ENCODE data around the gene ZG16B. TPM values are rescaled to one million over a fixed set of nuclear protein-coding genes. Genes with fewer than 3 reads are reported as not detected.

Gene ZG16B
- total RNA-seq, 1 experiment from 2014 or later = not detected

- H3K4me3 Mint-ChIP-seq = peak overlapping the region; percentile 16; the same call in 1 of the 2 replicates
- no peaks in the 10 kb centered on the region for H3K36me3 Mint-ChIP-seq
- POLR2A ChIA-PET = no interaction called here
- TF ChIP-seq ARID4B (CRISPR knock-in tag; IDR thresholded peaks at IDR 0.05; ENCODE audit: borderline replicate concordance) (no peak), ZNF263 (CRISPR knock-in tag; IDR thresholded peaks at IDR 0.05; ENCODE audit: low read depth) (0 out of 2 replicates have a peak, but pooled peaks have one; percentile 42), JAZF1 (CRISPR knock-in tag; IDR thresholded peaks at IDR 0.05) (no peak)
- no peaks in the 10 kb centered on the region for H3K9me3 Mint-ChIP-seq
- peaks cover 36% of the 10 kb centered on the region for H3K27me3 Mint-ChIP-seq (ENCODE audit: low read depth)
- CTCF ChIA-PET = interaction anchor here (0.8 to 2.7 kb wide), 3 partner anchors 12 to 141 kb away, joined by 3 to 18 read pairs (median 8); partner anchors contain the start of gene PRSS41
- H3K4me1 Mint-ChIP-seq = peaks cover 4% of the 10 kb centered on the region
- H3K27ac Mint-ChIP-seq = no peak overlapping the region
- no peak for ATAC-seq
- DNase-seq (ENCODE audit: low spot score) = no peak
Measured at GRCh38 chr16:2786061-2786825, 43.9 kb upstream of the ZG16B start.

GRCh38 chr16:2786826-2787151 lies 43.3 kb upstream of the ZG16B start:
- no peak for DNase-seq (ENCODE audit: low spot score)
- Mint-ChIP-seq H3K36me3 (no peaks in the 10 kb centered on the region), H3K9me3 (no peaks in the 10 kb centered on the region), H3K27ac (no peak overlapping the region), H3K27me3 (ENCODE audit: low read depth) (peaks cover 41% of the 10 kb centered on the region), H3K4me1 (peaks cover 4% of the 10 kb centered on the region), H3K4me3 (no peak overlapping the region)
- TF ChIP-seq IRF2 (CRISPR knock-in tag; IDR thresholded peaks at IDR 0.05; ENCODE audit: borderline replicate concordance, low read depth) (no peak), ZNF232 (CRISPR knock-in tag; IDR thresholded peaks at IDR 0.05) (no peak)
- ChIA-PET POLR2A (no interaction called here), CTCF (no interaction called here)
- no peak for ATAC-seq

- Mint-ChIP-seq H3K27ac (no peak within 1 kb of the TSS), H3K36me3 (no peaks in the 10 kb centered on the region), H3K9me3 (no peaks in the 10 kb centered on the region), H3K4me3 (no peak within 1 kb of the TSS), H3K4me1 (peaks cover 4% of the 10 kb centered on the region), H3K27me3 (ENCODE audit: low read depth) (peaks cover 45% of the 10 kb centered on the region)
- POLR2A ChIA-PET = no interaction called here
- DNase-seq (ENCODE audit: low spot score) = no peak
- ATAC-seq = no peak
- no peak for TF ChIP-seq GTF2I (CRISPR knock-in tag; conservative IDR thresholded peaks at IDR 0.05)
- no peak for TF ChIP-seq ZSCAN18 (CRISPR knock-in tag; IDR thresholded peaks at IDR 0.05)
- CTCF ChIA-PET = interaction anchor here (1.2 to 1.8 kb wide), 2 partner anchors 11 to 36 kb away, joined by 4 to 7 read pairs; partner anchors contain the start of gene PRSS41
Measured at GRCh38 chr16:2787406-2787805, 42.7 kb upstream of the ZG16B start, which contains the start of gene PRSS33. Gene PRSS33, minus strand, starts transcription at chr16:2787560. Its CDS starts 1,013 bp downstream, at chr16:2786547.

- ATAC-seq = no peak
- ChIA-PET CTCF (interaction anchor here (1.2 to 1.8 kb wide), 2 partner anchors 10 to 36 kb away, joined by 4 to 7 read pairs; partner anchors contain the start of gene PRSS41), POLR2A (no interaction called here)
- Mint-ChIP-seq H3K4me1 (peaks cover 4% of the 10 kb centered on the region), H3K4me3 (no peak overlapping the region), H3K9me3 (no peaks in the 10 kb centered on the region), H3K27me3 (ENCODE audit: low read depth) (peaks cover 45% of the 10 kb centered on the region), H3K36me3 (no peaks in the 10 kb centered on the region), H3K27ac (no peak overlapping the region)
- TF ChIP-seq IRF1 (CRISPR knock-in tag; IDR thresholded peaks at IDR 0.05) (no peak), AR (CRISPR knock-in tag; IDR thresholded peaks at IDR 0.05) (no peak), KAT7 (CRISPR knock-in tag; IDR thresholded peaks at IDR 0.05; ENCODE audit: borderline replicate concordance) (no peak), IRF2 (CRISPR knock-in tag; IDR thresholded peaks at IDR 0.05; ENCODE audit: borderline replicate concordance, low read depth) (no peak), CDX4 (CRISPR knock-in tag; IDR thresholded peaks at IDR 0.05; ENCODE audit: borderline replicate concordance) (no peak), ATF3 (CRISPR knock-in tag; conservative IDR thresholded peaks at IDR 0.05) (no peak), GTF2I (CRISPR knock-in tag; conservative IDR thresholded peaks at IDR 0.05) (no peak)
- DNase-seq (ENCODE audit: low spot score) = no peak
Measured at GRCh38 chr16:2787961-2788360, 42.1 kb upstream of the ZG16B start.

All from WTC11 (cell line).